Measurements from ENCODE around the gene RNF214. TPM values are rescaled to one million over a fixed set of nuclear protein-coding genes. Genes with fewer than 3 reads are reported as not detected.

The RNF214 gene
- total RNA-seq, 1 donor = 13.4 TPM

- DNase-seq (ENCODE audit: insufficient read length, low spot score, missing footprints) = peak; percentile 82
- H3K36me3 ChIP-seq (ENCODE audit: insufficient read depth, low read length) = peaks cover 40% of the 10 kb centered on the region
- H3K79me2 ChIP-seq (ENCODE audit: insufficient read depth, low read length) = peaks cover 3% of the 10 kb centered on the region
- TF ChIP-seq, protein P1, sequence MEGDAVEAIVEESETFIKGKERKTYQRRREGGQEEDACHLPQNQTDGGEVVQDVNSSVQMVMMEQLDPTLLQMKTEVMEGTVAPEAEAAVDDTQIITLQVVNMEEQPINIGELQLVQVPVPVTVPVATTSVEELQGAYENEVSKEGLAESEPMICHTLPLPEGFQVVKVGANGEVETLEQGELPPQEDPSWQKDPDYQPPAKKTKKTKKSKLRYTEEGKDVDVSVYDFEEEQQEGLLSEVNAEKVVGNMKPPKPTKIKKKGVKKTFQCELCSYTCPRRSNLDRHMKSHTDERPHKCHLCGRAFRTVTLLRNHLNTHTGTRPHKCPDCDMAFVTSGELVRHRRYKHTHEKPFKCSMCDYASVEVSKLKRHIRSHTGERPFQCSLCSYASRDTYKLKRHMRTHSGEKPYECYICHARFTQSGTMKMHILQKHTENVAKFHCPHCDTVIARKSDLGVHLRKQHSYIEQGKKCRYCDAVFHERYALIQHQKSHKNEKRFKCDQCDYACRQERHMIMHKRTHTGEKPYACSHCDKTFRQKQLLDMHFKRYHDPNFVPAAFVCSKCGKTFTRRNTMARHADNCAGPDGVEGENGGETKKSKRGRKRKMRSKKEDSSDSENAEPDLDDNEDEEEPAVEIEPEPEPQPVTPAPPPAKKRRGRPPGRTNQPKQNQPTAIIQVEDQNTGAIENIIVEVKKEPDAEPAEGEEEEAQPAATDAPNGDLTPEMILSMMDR (IDR thresholded peaks at IDR 0.05; ENCODE audit: extremely low read depth, low read depth, low read length) = no peak
- peak overlapping the region; percentile 83 for H3K27ac ChIP-seq (ENCODE audit: low read depth, low read length)
- H3K9me3 ChIP-seq (ENCODE audit: low read depth, low read length) = no peaks in the 10 kb centered on the region
- H3K4me3 ChIP-seq (ENCODE audit: insufficient read depth, low read length) = peak overlapping the region; percentile 3
- H3K4me1 ChIP-seq (ENCODE audit: insufficient read depth, low read length) = peaks cover 63% of the 10 kb centered on the region
- H2AFZ ChIP-seq (ENCODE audit: low read length) = no peak overlapping the region
- no peaks in the 10 kb centered on the region for H3K27me3 ChIP-seq (ENCODE audit: insufficient read depth, low read length)
- H4K20me1 ChIP-seq (ENCODE audit: insufficient read depth, low read length) = no peaks in the 10 kb centered on the region
- H3K4me2 ChIP-seq (ENCODE audit: insufficient read depth, low read length) = peak overlapping the region; percentile 46
These were observed 15.1 kb upstream of the RNF214 start for GRCh38 chr11:117217141-117218084.

DNA sequence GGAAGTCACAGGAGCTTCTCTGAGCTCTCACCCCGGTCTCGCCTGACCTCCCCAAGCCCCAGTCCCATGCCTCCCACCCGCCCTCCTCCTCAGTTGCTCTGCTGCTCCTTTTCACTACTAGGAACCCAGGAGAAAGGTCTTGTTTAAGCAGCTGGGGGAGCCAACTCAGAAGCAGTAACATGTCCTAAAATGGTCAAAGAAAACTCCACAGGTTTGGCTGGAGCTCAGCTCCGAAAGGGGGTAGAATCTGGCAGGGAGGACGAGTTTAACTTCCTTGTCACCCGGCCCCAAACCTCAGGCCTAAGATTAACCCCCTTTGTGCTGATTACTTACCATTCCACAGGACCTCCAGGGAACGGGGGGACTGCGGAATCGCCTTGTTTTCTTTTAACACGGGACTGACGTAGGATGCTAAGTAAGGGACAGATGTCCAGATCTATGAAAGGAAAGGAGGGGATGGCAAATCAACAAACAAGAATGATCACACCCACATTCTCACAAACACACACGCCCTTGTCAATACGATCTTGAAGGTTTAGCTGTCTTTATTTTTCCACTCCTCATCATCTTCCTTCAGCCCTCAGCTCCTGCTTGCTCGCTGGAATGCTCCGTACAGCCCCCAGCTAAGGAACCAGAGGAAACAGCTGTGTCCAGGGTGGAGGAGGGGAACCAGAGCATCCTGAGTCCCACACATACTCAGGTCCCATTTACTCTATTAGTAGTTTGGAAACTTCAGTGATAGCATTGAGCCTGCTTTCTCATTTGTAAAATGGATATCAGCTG is 14.1 kb upstream of the RNF214 start:
- peak; percentile 73 for DNase-seq (ENCODE audit: insufficient read length, low spot score, missing footprints)
- Histone ChIP-seq H3K36me3 (ENCODE audit: insufficient read depth, low read length) (peaks cover 37% of the 10 kb centered on the region), H2AFZ (ENCODE audit: low read length) (no peak overlapping the region), H3K4me2 (ENCODE audit: insufficient read depth, low read length) (peak overlapping the region; percentile 46), H3K9me3 (ENCODE audit: low read depth, low read length) (no peaks in the 10 kb centered on the region), H4K20me1 (ENCODE audit: insufficient read depth, low read length) (no peaks in the 10 kb centered on the region), H3K4me3 (ENCODE audit: insufficient read depth, low read length) (no peak overlapping the region), H3K4me1 (ENCODE audit: insufficient read depth, low read length) (peaks cover 68% of the 10 kb centered on the region), H3K79me2 (ENCODE audit: insufficient read depth, low read length) (peaks cover 3% of the 10 kb centered on the region), H3K27ac (ENCODE audit: low read depth, low read length) (peak overlapping the region; percentile 83), H3K27me3 (ENCODE audit: insufficient read depth, low read length) (no peaks in the 10 kb centered on the region)
- TF ChIP-seq, protein P1 (IDR thresholded peaks at IDR 0.05; ENCODE audit: extremely low read depth, low read depth, low read length) = no peak

- Histone ChIP-seq H4K20me1 (ENCODE audit: insufficient read depth, low read length) (no peaks in the 10 kb centered on the region), H3K4me1 (ENCODE audit: insufficient read depth, low read length) (peaks cover 68% of the 10 kb centered on the region), H2AFZ (ENCODE audit: low read length) (no peak overlapping the region), H3K9me3 (ENCODE audit: low read depth, low read length) (no peaks in the 10 kb centered on the region), H3K27me3 (ENCODE audit: insufficient read depth, low read length) (no peaks in the 10 kb centered on the region), H3K4me2 (ENCODE audit: insufficient read depth, low read length) (peak overlapping the region; percentile 46), H3K36me3 (ENCODE audit: insufficient read depth, low read length) (peaks cover 39% of the 10 kb centered on the region), H3K79me2 (ENCODE audit: insufficient read depth, low read length) (peaks cover 3% of the 10 kb centered on the region), H3K27ac (ENCODE audit: low read depth, low read length) (peak overlapping the region; percentile 83), H3K4me3 (ENCODE audit: insufficient read depth, low read length) (no peak overlapping the region)
- no peak for DNase-seq (ENCODE audit: insufficient read length, low spot score, missing footprints)
- TF ChIP-seq, protein P1 (IDR thresholded peaks at IDR 0.05; ENCODE audit: extremely low read depth, low read depth, low read length) = no peak
These were observed 13.5 kb upstream of the RNF214 start for GRCh38 chr11:117219001-117219400.

All from osteoblast (primary cell).